ENCODE data around the gene MED13. TPM values are rescaled to one million over a fixed set of nuclear protein-coding genes. Genes with fewer than 3 reads are reported as not detected.

The MED13 gene
- polyA plus RNA-seq, 1 donor (not counting 4 experiments of a cell fraction or from before 2014, with no cell fraction given), result 21.4 TPM

DNA sequence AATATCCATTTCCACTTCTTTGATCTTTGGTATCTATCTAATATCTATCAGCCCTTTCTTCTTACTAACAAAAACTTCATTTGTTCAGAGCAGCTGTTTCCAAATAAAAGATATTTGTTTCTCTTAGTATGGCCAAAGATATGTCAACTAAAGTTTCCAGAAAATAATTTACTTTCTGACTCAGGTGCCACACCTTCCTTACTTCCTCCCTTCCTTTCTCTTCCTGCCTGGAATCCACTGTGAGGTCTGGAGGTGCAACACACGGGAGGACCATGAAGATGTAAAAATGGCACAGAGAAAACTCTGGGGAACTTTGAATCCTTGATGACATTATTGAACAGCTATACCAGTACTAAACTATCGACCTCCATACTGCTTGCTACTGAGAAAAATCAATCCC is 14.0 kb downstream of the MED13 start:
- Histone ChIP-seq H4K20me1 (ENCODE audit: control insufficient read depth, extremely low read depth, insufficient read depth, low read length) (peaks cover 3% of the 10 kb centered on the region), H3K27ac (ENCODE audit: control insufficient read depth, insufficient read depth, low read length) (no peak overlapping the region), H3K36me3 (ENCODE audit: control insufficient read depth in 2 of 2, extremely low read depth in 1 of 2, insufficient read depth in 2 of 2, low read length in 2 of 2) (peaks cover 2 to 10% of the 10 kb centered on the region in 2 experiments), H2AFZ (ENCODE audit: control insufficient read depth, low read length) (no peak overlapping the region), H3K4me3 (ENCODE audit: control insufficient read depth in 2 of 3, extremely low read depth in 1 of 3, insufficient read depth in 2 of 3, low read depth in 1 of 3, low read length in 3 of 3) (no peak overlapping the region), H3K9me3 (ENCODE audit: control insufficient read depth, low read depth, low read length) (no peaks in the 10 kb centered on the region), H3K4me2 (ENCODE audit: control insufficient read depth, extremely low read depth, insufficient read depth, low read depth, low read length) (no peak overlapping the region), H3K9ac (ENCODE audit: control insufficient read depth, extremely low read depth, insufficient read depth, low read length) (no peak overlapping the region), H3K4me1 (ENCODE audit: control insufficient read depth, extremely low read depth, insufficient read depth, low read length) (peaks cover 8% of the 10 kb centered on the region), H3K27me3 (ENCODE audit: control insufficient read depth, extremely low read depth, insufficient read depth, low read length) (no peaks in the 10 kb centered on the region), H3K9me1 (ENCODE audit: control insufficient read depth, extremely low read depth, insufficient read depth, low read length) (no peaks in the 10 kb centered on the region), H3K79me2 (ENCODE audit: control insufficient read depth, insufficient read depth, low read length) (peaks cover 63% of the 10 kb centered on the region)
- DNase-seq (ENCODE audit: low read depth, low spot score) (no peak), FAIRE-seq (no peak)
- dilution Hi-C loops (cut with MboI; ENCODE audit: extremely low pct_ligation_motif_present, low sequenced_read_pairs), result no loop called here
- TF ChIP-seq EZH2 (IDR thresholded peaks at IDR 0.05; ENCODE audit: low read length), result no peak
- TF ChIP-seq, protein P1, sequence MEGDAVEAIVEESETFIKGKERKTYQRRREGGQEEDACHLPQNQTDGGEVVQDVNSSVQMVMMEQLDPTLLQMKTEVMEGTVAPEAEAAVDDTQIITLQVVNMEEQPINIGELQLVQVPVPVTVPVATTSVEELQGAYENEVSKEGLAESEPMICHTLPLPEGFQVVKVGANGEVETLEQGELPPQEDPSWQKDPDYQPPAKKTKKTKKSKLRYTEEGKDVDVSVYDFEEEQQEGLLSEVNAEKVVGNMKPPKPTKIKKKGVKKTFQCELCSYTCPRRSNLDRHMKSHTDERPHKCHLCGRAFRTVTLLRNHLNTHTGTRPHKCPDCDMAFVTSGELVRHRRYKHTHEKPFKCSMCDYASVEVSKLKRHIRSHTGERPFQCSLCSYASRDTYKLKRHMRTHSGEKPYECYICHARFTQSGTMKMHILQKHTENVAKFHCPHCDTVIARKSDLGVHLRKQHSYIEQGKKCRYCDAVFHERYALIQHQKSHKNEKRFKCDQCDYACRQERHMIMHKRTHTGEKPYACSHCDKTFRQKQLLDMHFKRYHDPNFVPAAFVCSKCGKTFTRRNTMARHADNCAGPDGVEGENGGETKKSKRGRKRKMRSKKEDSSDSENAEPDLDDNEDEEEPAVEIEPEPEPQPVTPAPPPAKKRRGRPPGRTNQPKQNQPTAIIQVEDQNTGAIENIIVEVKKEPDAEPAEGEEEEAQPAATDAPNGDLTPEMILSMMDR (optimal IDR thresholded peaks at IDR 0.05 in 1 of 3, IDR thresholded peaks at IDR 0.05 in 1 of 3, conservative IDR thresholded peaks at IDR 0.05 in 1 of 3; ENCODE audit: extremely low read depth in 1 of 3, insufficient read depth in 2 of 3, low read length in 3 of 3), result no peak

DNA sequence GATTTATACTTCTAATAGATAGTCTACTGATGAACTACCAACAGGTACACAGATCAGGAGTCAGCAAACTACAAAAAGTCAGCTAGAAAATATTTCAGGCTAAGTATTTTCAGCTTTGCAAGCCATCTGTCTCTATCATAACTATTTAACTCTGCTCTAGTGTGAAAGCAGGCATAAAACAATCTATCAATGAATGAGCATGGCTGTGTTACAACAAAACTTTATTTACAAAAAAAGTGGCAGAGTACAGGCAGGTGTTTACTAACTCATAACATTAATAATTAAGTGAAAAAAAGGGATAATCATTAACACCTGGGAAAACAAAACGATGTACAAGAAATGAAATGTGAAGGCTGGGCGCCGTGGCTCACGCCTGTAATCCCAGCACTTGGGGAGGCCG is 15.8 kb downstream of the MED13 start:
- H3K4me1 ChIP-seq (ENCODE audit: control insufficient read depth, extremely low read depth, insufficient read depth, low read length), result peaks cover 8% of the 10 kb centered on the region
- H3K79me2 ChIP-seq (ENCODE audit: control insufficient read depth, insufficient read depth, low read length), result peaks cover 55% of the 10 kb centered on the region
- dilution Hi-C loops (cut with MboI; ENCODE audit: extremely low pct_ligation_motif_present, low sequenced_read_pairs), result no loop called here
- H3K27me3 ChIP-seq (ENCODE audit: control insufficient read depth, extremely low read depth, insufficient read depth, low read length), result no peaks in the 10 kb centered on the region
- H3K36me3 ChIP-seq (ENCODE audit: control insufficient read depth in 2 of 2, extremely low read depth in 1 of 2, insufficient read depth in 2 of 2, low read length in 2 of 2), result peaks cover 4 to 10% of the 10 kb centered on the region in 2 experiments
- H3K4me2 ChIP-seq (ENCODE audit: control insufficient read depth, extremely low read depth, insufficient read depth, low read depth, low read length), result no peak overlapping the region
- no peak overlapping the region for H3K4me3 ChIP-seq (ENCODE audit: control insufficient read depth in 2 of 3, extremely low read depth in 1 of 3, insufficient read depth in 2 of 3, low read depth in 1 of 3, low read length in 3 of 3)
- no peak overlapping the region for H3K9ac ChIP-seq (ENCODE audit: control insufficient read depth, extremely low read depth, insufficient read depth, low read length)
- no peak for FAIRE-seq
- H4K20me1 ChIP-seq (ENCODE audit: control insufficient read depth, extremely low read depth, insufficient read depth, low read length), result peaks cover 3% of the 10 kb centered on the region
- H3K9me1 ChIP-seq (ENCODE audit: control insufficient read depth, extremely low read depth, insufficient read depth, low read length), result no peaks in the 10 kb centered on the region
- no peaks in the 10 kb centered on the region for H3K9me3 ChIP-seq (ENCODE audit: control insufficient read depth, low read depth, low read length)
- no peak overlapping the region for H3K27ac ChIP-seq (ENCODE audit: control insufficient read depth, insufficient read depth, low read length)
- no peak for DNase-seq (ENCODE audit: low read depth, low spot score)
- TF ChIP-seq EZH2 (IDR thresholded peaks at IDR 0.05; ENCODE audit: low read length), result no peak
- TF ChIP-seq, protein P1 (optimal IDR thresholded peaks at IDR 0.05 in 1 of 3, IDR thresholded peaks at IDR 0.05 in 1 of 3, conservative IDR thresholded peaks at IDR 0.05 in 1 of 3; ENCODE audit: extremely low read depth in 1 of 3, insufficient read depth in 2 of 3, low read length in 3 of 3), result no peak
- H2AFZ ChIP-seq (ENCODE audit: control insufficient read depth, low read length), result no peak overlapping the region

Measured in keratinocyte (primary cell).